Ascending aorta (tissue), 2 donors: ENCODE data around the gene SOST. TPM values are rescaled to one million over a fixed set of nuclear protein-coding genes. Genes with fewer than 3 reads are reported as not detected.

Experiments used
- DNase-seq, 2 donors: peaks; one replicate each; pipeline ENCODE4 v3.0.0-alpha.2; 2019; ENCODE audit warnings: low spot score in 2 of 2
- H3K27ac ChIP-seq, 2 donors: fragments of 200-600 bp; sonication (generic); one replicate each; pipeline ENCODE4 v1.5.1; 2016 to 2017; ENCODE audit warnings: mild to moderate bottlenecking in 1 of 2
- H3K27me3 ChIP-seq: fragments of 200-600 bp; sonication (generic); one replicate; pipeline ENCODE4 v1.5.1; 2017
- H3K36me3 ChIP-seq, 2 donors: fragments of 200-600 bp; sonication (generic); one replicate each; pipeline ENCODE4 v1.5.1; 2016
- H3K4me1 ChIP-seq, 2 donors: fragments of 200-600 bp; sonication (generic); one replicate each; pipeline ENCODE4 v1.5.1; 2016 to 2017; ENCODE audit warnings: mild to moderate bottlenecking in 1 of 2
- H3K4me3 ChIP-seq, 2 donors: fragments of 200-600 bp; sonication (generic); one replicate each; pipeline ENCODE4 v1.5.1; 2016 to 2017; ENCODE audit warnings: mild to moderate bottlenecking in 1 of 2
- H3K9me3 ChIP-seq, 2 donors: fragments of 200-600 bp; sonication (generic); one replicate each; pipeline ENCODE4 v1.5.1; 2016
- intact Hi-C: fragments of 100-400 bp; cut with DNase I; formaldehyde crosslinking; loops from one replicate; pipeline ENCODE4 v1.15.1; 2023
- total RNA-seq: library from RNA; depleted of rRNA; stranded (reverse); fragments of >200 nt; gene quantifications from one replicate; pipeline ENCODE4 v1.1.0, GENCODE V29; 2016
- TF ChIP-seq, protein P1 (sequence below), 3 experiments: fragments of 200-600 bp in 2 of 3; fragments of 450-650 bp in 1 of 3; sonication (generic) in 2 of 3; IDR thresholded peaks; one replicate each; pipeline ENCODE4 v1.5.1; 2016 to 2019; ENCODE audit warnings: antibody characterized with exemption in 3 of 3, mild to moderate bottlenecking in 1 of 3, moderate library complexity in 1 of 3

SOST gene
- total RNA-seq, 1 donor from 2014 or later, result 15.1 TPM

DNA sequence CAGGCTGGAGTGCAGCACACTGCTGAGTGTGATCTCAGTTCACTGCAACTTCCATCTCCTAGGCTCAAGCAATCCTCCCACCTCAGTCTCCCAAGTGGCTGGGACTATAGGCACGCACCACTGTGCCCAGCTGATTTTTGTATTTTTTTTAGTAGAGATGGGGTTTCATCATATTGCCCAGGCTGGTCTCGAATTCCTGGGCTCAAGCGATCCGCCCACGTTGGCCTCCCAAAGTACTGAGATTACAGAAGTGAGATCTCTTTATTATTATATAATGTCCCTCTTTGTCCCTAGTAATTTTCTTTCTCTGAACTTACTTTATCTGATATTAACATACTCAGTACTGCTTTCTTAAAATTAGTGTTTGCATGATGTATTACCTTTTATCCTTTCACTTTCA lies 29.9 kb upstream of the SOST start:
- no peak for DNase-seq
- intact Hi-C loops, result no loop called here
- Histone ChIP-seq H3K27me3 (no peaks in the 10 kb centered on the region), H3K27ac (no peak overlapping the region), H3K36me3 (no peaks in the 10 kb centered on the region), H3K4me1 (no peaks in the 10 kb centered on the region), H3K4me3 (no peak overlapping the region), H3K9me3 (no peaks in the 10 kb centered on the region)
- TF ChIP-seq, protein P1, sequence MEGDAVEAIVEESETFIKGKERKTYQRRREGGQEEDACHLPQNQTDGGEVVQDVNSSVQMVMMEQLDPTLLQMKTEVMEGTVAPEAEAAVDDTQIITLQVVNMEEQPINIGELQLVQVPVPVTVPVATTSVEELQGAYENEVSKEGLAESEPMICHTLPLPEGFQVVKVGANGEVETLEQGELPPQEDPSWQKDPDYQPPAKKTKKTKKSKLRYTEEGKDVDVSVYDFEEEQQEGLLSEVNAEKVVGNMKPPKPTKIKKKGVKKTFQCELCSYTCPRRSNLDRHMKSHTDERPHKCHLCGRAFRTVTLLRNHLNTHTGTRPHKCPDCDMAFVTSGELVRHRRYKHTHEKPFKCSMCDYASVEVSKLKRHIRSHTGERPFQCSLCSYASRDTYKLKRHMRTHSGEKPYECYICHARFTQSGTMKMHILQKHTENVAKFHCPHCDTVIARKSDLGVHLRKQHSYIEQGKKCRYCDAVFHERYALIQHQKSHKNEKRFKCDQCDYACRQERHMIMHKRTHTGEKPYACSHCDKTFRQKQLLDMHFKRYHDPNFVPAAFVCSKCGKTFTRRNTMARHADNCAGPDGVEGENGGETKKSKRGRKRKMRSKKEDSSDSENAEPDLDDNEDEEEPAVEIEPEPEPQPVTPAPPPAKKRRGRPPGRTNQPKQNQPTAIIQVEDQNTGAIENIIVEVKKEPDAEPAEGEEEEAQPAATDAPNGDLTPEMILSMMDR (IDR thresholded peaks at IDR 0.05), result no peak

DNA sequence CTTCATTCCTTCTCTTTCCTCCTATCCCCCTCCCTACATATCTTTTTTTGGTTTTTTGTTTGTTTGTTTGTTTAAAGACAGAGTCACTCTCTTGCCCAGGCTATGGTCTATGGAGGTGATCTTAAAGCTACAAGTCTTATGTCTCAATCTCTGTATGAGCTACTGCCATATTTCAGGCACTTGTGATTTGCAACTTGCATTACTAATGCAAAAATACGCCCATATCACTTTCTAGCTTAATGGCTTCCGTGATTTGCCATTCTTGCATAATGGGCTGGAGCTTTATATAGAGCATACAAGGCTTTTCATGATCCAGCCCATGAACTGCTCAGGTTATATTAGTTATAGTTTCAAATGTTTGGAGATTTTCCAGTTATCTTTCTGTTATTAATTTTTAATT lies 29.1 kb upstream of the SOST start:
- Histone ChIP-seq H3K27me3 (no peaks in the 10 kb centered on the region), H3K36me3 (no peaks in the 10 kb centered on the region), H3K4me1 (no peaks in the 10 kb centered on the region), H3K27ac (no peak overlapping the region), H3K4me3 (no peak overlapping the region), H3K9me3 (no peaks in the 10 kb centered on the region)
- intact Hi-C loops, result no loop called here
- TF ChIP-seq, protein P1 (IDR thresholded peaks at IDR 0.05), result no peak
- DNase-seq, result no peak

DNA sequence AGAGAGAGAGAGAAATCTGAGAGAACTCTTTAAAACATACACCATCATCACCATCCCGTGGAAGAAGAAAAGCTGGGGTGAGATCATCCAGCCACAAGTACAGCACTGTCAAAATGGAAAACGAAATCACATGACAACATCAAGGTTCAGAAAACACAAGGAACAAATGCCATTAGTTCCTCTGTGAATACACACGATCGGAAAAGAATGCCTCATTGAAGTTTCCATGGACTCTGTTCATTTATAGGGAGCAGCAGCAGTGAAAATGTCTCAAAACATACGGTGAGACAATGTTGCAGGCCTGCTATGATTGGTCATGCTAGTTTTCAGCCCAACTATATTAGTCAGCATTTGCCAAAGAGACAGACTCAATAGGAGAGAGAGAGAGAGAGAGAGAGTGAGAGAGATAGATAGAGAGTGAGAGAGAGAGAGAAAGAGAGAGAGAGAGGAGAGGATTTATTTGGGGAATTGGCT lies 26.1 kb upstream of the SOST start:
- intact Hi-C loops, result no loop called here
- no peaks in the 10 kb centered on the region for H3K27me3 ChIP-seq
- DNase-seq, result no peak
- H3K4me3 ChIP-seq, result no peak overlapping the region
- H3K9me3 ChIP-seq, result no peaks in the 10 kb centered on the region
- TF ChIP-seq, protein P1 (IDR thresholded peaks at IDR 0.05), result no peak
- no peak overlapping the region for H3K27ac ChIP-seq
- H3K36me3 ChIP-seq, result no peaks in the 10 kb centered on the region
- H3K4me1 ChIP-seq, result no peaks in the 10 kb centered on the region

DNA sequence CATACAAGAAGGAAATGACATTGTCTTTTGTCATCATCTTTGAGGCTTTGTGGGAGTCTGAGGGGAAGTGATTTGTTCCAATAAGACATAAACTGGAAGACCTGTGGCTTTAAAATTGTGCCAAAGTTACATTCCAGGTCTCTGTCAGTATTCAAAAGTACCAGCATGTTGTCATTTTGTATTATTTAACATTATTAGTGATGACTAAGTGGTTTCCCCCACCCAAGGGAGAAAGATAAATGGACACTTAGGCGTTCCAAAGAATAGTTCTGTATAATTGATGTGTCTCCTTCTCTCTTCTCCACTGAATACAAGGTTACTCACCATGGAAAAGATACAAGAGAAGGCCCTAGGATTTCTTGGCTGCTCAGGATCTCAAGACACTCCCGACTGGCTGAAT lies 25.5 kb upstream of the SOST start:
- H3K27me3 ChIP-seq, result no peaks in the 10 kb centered on the region
- no peaks in the 10 kb centered on the region for H3K4me1 ChIP-seq
- no peaks in the 10 kb centered on the region for H3K9me3 ChIP-seq
- intact Hi-C loops, result no loop called here
- H3K4me3 ChIP-seq, result no peak overlapping the region
- H3K27ac ChIP-seq, result no peak overlapping the region
- no peak for DNase-seq
- TF ChIP-seq, protein P1 (IDR thresholded peaks at IDR 0.05), result no peak
- H3K36me3 ChIP-seq, result no peaks in the 10 kb centered on the region

DNA sequence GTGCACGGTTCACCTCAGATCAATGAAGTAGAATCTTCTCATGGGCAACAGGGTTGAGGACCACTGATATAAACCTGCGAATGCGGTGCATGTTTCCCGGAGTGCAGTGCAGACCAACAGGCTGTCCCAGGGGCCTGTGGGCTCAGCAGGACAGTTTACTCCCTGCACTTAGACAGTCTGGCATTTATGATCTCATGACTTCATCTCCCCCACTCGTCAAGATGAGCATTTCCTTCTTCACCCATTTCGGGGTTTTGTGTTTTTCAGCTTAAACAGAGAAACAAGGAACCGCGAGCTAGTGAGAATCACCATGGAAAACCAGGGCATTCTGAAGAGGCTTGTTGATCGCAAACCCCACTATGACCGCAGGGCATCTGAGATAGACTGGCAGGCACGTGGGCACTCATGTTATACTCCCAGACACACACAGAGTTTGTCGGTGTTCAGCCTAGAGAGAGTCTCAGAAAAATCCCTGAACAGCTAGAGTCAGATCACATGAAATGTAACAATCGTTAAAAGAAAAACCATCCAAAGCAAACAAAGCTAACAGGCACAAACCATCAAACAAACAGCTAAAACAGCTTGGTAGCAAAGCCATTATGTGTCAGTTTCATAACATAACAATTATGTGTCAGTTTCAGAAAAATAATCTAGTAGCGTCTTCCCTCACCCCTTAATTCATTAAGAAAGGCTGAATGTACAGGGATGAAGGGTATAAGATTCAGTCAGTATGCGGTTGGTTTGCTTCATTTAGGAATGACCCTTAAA lies 24.5 kb upstream of the SOST start:
- Histone ChIP-seq H3K27me3 (no peaks in the 10 kb centered on the region), H3K4me1 (no peaks in the 10 kb centered on the region), H3K27ac (no peak overlapping the region), H3K36me3 (no peaks in the 10 kb centered on the region), H3K9me3 (no peaks in the 10 kb centered on the region), H3K4me3 (no peak overlapping the region)
- TF ChIP-seq, protein P1 (IDR thresholded peaks at IDR 0.05), result no peak
- intact Hi-C loops, result no loop called here
- no peak for DNase-seq
